ENCODE measurements around the gene ANO6. TPM values are rescaled to one million over a fixed set of nuclear protein-coding genes. Genes with fewer than 3 reads are reported as not detected.

The ANO6 gene
- total RNA-seq, 1 donor from 2014 or later: 35.0 TPM

- no peak for DNase-seq (ENCODE audit: extremely low spot score, unreplicated experiment)
- H3K27me3 Mint-ChIP-seq: no peaks in the 10 kb centered on the region
- peaks cover 28% of the 10 kb centered on the region for H3K4me1 Mint-ChIP-seq (ENCODE audit: unreplicated experiment)
- no peak overlapping the region for H3K27ac Mint-ChIP-seq
- peaks cover 49% of the 10 kb centered on the region for H3K36me3 Mint-ChIP-seq
- TF ChIP-seq CTCF (conservative IDR thresholded peaks at IDR 0.05): no peak
- no peaks in the 10 kb centered on the region for H3K9me3 Mint-ChIP-seq
- H3K4me3 Mint-ChIP-seq: no peak overlapping the region
These were observed 136.2 kb downstream of the ANO6 start for GRCh38 chr12:45351921-45352670.

GRCh38 chr12:45353944-45354343 is 138.0 kb downstream of the ANO6 start:
- no peaks in the 10 kb centered on the region for H3K9me3 Mint-ChIP-seq
- DNase-seq (ENCODE audit: extremely low spot score, unreplicated experiment): no peak
- no peak overlapping the region for H3K4me3 Mint-ChIP-seq
- no peak for TF ChIP-seq CTCF (conservative IDR thresholded peaks at IDR 0.05)
- no peak overlapping the region for H3K27ac Mint-ChIP-seq
- peaks cover 32% of the 10 kb centered on the region for H3K4me1 Mint-ChIP-seq (ENCODE audit: unreplicated experiment)
- no peaks in the 10 kb centered on the region for H3K27me3 Mint-ChIP-seq
- H3K36me3 Mint-ChIP-seq: peaks cover 41% of the 10 kb centered on the region

- Mint-ChIP-seq H3K27me3 (no peaks in the 10 kb centered on the region), H3K36me3 (peaks cover 39% of the 10 kb centered on the region), H3K9me3 (no peaks in the 10 kb centered on the region), H3K4me3 (no peak overlapping the region), H3K27ac (peak overlapping the region; percentile 4), H3K4me1 (ENCODE audit: unreplicated experiment) (peaks cover 32% of the 10 kb centered on the region)
- DNase-seq (ENCODE audit: extremely low spot score, unreplicated experiment): no peak
- TF ChIP-seq CTCF (conservative IDR thresholded peaks at IDR 0.05): no peak
These were observed 138.5 kb downstream of the ANO6 start for GRCh38 chr12:45354399-45354798.

- Mint-ChIP-seq H3K27ac (peak overlapping the region; percentile 54), H3K4me1 (ENCODE audit: unreplicated experiment) (peaks cover 26% of the 10 kb centered on the region), H3K9me3 (no peaks in the 10 kb centered on the region), H3K36me3 (peaks cover 46% of the 10 kb centered on the region), H3K27me3 (no peaks in the 10 kb centered on the region), H3K4me3 (no peak overlapping the region)
- no peak for TF ChIP-seq CTCF (conservative IDR thresholded peaks at IDR 0.05)
- DNase-seq (ENCODE audit: extremely low spot score, unreplicated experiment): no peak
These were observed 139.8 kb downstream of the ANO6 start for GRCh38 chr12:45355730-45356129.

GRCh38 chr12:45356822-45357538 is 141.1 kb downstream of the ANO6 start:
- H3K27ac Mint-ChIP-seq: no peak overlapping the region
- no peak for TF ChIP-seq CTCF (conservative IDR thresholded peaks at IDR 0.05)
- H3K4me1 Mint-ChIP-seq (ENCODE audit: unreplicated experiment): peaks cover 26% of the 10 kb centered on the region
- no peak overlapping the region for H3K4me3 Mint-ChIP-seq
- peaks cover 42% of the 10 kb centered on the region for H3K36me3 Mint-ChIP-seq
- DNase-seq (ENCODE audit: extremely low spot score, unreplicated experiment): no peak
- peaks cover 6% of the 10 kb centered on the region for H3K9me3 Mint-ChIP-seq
- H3K27me3 Mint-ChIP-seq: no peaks in the 10 kb centered on the region
